Measurements from ENCODE around the gene CANX.

DNA sequence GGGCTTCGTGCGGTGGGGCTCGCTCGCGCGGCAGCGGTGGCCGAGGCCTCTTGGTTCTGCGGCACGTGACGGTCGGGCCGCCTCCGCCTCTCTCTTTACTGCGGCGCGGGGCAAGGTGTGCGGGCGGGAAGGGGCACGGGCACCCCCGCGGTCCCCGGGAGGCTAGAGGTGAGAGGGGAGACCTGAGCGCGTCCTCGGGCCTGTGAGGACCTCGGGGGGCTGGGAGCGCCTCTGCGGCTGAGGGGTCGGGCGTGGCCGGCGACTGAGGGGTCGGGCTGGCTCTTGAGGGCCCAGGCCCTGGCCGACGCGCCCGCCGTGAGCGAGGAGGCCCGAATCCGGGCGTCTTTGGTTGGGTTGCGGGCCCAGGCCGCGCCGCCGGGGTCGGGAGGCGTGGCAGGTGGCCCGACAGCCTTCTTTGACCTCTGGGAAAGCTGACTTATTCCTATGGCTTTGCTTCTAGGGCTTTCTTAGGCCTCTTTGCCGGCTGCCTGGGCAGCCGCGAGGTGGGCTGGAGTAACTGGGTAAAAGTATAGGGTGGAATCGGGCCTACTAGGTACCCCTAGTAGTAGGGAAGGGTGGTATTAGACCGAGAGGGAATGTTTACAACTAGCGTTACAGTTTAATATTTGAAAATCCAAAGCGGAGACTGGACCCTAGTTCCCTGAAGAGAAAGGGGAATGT lies at the start of gene CANX:
- TF ChIP-seq SPI1 (IDR thresholded peaks at IDR 0.05; ENCODE audit: low read depth, low read length), result no peak
- TF ChIP-seq TAF1 (IDR thresholded peaks at IDR 0.05; ENCODE audit: low read depth, low read length), result peak; percentile 81
- no peak; the same call in 1 of the 2 replicates for TF ChIP-seq POU2F2 (IDR thresholded peaks at IDR 0.05; ENCODE audit: low read depth, low read length)
- no peak for TF ChIP-seq POLR2A (IDR thresholded peaks at IDR 0.05; ENCODE audit: low read depth, low read length)
- TF ChIP-seq POLR2AphosphoS5 (IDR thresholded peaks at IDR 0.05; ENCODE audit: low read depth, low read length), result no peak

All from GM12891 (cell line).